ENCODE results near the gene FLNC.

FLNC gene

GRCh38 chr7:128846781-128847444 lies 16.7 kb downstream of the FLNC start:
- no peak for DNase-seq (ENCODE audit: low read depth)

- DNase-seq (ENCODE audit: low read depth), result no peak
Measured at GRCh38 chr7:128847721-128848211, 17.6 kb downstream of the FLNC start.

- DNase-seq (ENCODE audit: low read depth), result no peak
Measured at GRCh38 chr7:128848289-128849155, 18.3 kb downstream of the FLNC start.

- no peak for DNase-seq (ENCODE audit: low read depth)
Measured at GRCh38 chr7:128849156-128849515, 18.9 kb downstream of the FLNC start.

GRCh38 chr7:128849804-128850490 lies 19.7 kb downstream of the FLNC start:
- no peak for DNase-seq (ENCODE audit: low read depth)

GRCh38 chr7:128852537-128853254 lies 22.5 kb downstream of the FLNC start:
- DNase-seq (ENCODE audit: low read depth), result no peak

GRCh38 chr7:128853799-128854198 lies 23.6 kb downstream of the FLNC start:
- no peak for DNase-seq (ENCODE audit: low read depth)

GRCh38 chr7:128854396-128854795 lies 24.2 kb downstream of the FLNC start:
- no peak for DNase-seq (ENCODE audit: low read depth)

- DNase-seq (ENCODE audit: low read depth), result no peak
Measured at GRCh38 chr7:128855559-128855958, 25.4 kb downstream of the FLNC start.

GRCh38 chr7:128856001-128856718 lies 26.0 kb downstream of the FLNC start:
- DNase-seq (ENCODE audit: low read depth), result no peak

- DNase-seq (ENCODE audit: low read depth), result no peak
Measured at GRCh38 chr7:128858380-128859231, 28.4 kb downstream of the FLNC start.

GRCh38 chr7:128859232-128860157 lies 29.3 kb downstream of the FLNC start:
- no peak for DNase-seq (ENCODE audit: low read depth)

- DNase-seq (ENCODE audit: low read depth), result no peak
Measured at GRCh38 chr7:128860158-128861073, 30.2 kb downstream of the FLNC start.

- DNase-seq (ENCODE audit: low read depth), result no peak
Measured at GRCh38 chr7:128861957-128862570, 31.9 kb downstream of the FLNC start.

- DNase-seq (ENCODE audit: low read depth), result peak; percentile 95
Measured at GRCh38 chr7:128862571-128863432, 32.6 kb downstream of the FLNC start, which contains the start of gene ATP6V1F. Gene ATP6V1F (plus strand): TSS chr7:128862856. CDS start chr7:128862905, 49 bp downstream.

GRCh38 chr7:128863433-128863989 lies 33.3 kb downstream of the FLNC start:
- no peak for DNase-seq (ENCODE audit: low read depth)
